ENCODE measurements around the gene SUGCT. TPM values are rescaled to one million over a fixed set of nuclear protein-coding genes. Genes with fewer than 3 reads are reported as not detected.

Gene SUGCT
- total RNA-seq, 1 donor = 6.7 TPM

DNA sequence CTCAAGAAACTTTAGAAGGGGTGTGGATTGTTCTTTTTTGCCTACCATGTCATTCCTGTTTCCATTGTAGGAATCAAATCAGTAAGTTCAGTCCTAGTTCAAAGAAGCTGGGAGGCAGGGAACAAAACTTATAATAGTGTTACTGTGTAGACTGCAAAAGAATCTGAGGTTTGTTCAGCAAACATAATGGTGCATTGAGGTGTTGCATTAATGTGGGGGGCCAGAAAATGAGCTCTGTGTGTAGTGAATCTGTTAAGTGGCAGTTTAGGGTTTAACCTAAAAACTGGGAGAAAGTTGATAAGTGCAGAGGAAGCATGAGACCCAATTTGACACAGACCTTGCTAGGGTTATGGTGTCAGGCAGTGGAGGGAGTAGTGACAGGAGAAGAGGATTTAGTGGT lies 197.7 kb downstream of the SUGCT start:
- DNase-seq (ENCODE audit: low read depth) = no peak
- no peak overlapping the region for H3K4me3 ChIP-seq (ENCODE audit: low read depth, low read length)
- TF ChIP-seq, protein P1, sequence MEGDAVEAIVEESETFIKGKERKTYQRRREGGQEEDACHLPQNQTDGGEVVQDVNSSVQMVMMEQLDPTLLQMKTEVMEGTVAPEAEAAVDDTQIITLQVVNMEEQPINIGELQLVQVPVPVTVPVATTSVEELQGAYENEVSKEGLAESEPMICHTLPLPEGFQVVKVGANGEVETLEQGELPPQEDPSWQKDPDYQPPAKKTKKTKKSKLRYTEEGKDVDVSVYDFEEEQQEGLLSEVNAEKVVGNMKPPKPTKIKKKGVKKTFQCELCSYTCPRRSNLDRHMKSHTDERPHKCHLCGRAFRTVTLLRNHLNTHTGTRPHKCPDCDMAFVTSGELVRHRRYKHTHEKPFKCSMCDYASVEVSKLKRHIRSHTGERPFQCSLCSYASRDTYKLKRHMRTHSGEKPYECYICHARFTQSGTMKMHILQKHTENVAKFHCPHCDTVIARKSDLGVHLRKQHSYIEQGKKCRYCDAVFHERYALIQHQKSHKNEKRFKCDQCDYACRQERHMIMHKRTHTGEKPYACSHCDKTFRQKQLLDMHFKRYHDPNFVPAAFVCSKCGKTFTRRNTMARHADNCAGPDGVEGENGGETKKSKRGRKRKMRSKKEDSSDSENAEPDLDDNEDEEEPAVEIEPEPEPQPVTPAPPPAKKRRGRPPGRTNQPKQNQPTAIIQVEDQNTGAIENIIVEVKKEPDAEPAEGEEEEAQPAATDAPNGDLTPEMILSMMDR (IDR thresholded peaks at IDR 0.05; ENCODE audit: insufficient read depth, low read length) = no peak

DNA sequence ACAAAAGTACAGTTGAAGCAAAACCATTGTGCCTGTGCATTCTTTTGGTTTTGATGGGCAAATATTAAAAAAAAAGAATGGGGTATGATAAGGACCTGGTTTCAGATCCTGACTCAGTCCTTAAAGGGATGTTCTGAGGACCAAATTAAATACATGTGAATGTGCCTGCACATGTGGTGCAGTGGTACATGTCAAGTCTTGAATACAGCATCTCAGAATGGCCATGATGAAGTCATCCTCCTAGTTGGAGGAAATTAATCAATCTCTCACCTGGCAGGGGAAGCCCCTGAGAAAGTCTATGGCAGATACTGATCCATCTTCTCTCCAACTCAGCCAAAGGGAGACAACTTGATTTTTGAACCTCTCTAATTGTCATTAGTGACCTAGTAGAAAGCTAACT lies 207.0 kb downstream of the SUGCT start:
- DNase-seq (ENCODE audit: low read depth) = no peak
- TF ChIP-seq, protein P1 (IDR thresholded peaks at IDR 0.05; ENCODE audit: insufficient read depth, low read length) = no peak

DNA sequence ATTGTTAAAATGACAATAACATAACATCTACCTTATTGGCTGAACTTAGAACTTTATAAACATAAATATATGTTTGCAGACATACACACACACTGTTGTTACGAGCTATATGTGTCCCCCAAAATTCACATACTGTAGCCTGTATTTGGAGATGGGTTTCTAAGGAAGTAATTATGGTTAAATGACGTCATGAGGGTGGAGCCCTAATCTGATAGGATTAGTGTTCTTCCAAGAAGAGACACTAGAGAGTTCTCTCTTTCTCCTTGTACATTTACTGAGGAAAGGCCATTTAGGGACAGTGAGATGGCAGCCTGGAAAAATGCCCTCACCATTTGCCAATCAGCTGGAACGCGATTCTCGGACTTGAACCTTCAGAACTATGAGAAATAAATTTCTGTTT lies 211.7 kb downstream of the SUGCT start:
- no peak overlapping the region for H3K4me3 ChIP-seq (ENCODE audit: low read depth, low read length)
- TF ChIP-seq, protein P1 (IDR thresholded peaks at IDR 0.05; ENCODE audit: insufficient read depth, low read length) = no peak
- DNase-seq (ENCODE audit: low read depth) = no peak

More for the DNA sequence above, 207.0 kb downstream of the SUGCT start:
- no peak overlapping the region for H3K4me3 ChIP-seq (ENCODE audit: low read depth, low read length)

DNA sequence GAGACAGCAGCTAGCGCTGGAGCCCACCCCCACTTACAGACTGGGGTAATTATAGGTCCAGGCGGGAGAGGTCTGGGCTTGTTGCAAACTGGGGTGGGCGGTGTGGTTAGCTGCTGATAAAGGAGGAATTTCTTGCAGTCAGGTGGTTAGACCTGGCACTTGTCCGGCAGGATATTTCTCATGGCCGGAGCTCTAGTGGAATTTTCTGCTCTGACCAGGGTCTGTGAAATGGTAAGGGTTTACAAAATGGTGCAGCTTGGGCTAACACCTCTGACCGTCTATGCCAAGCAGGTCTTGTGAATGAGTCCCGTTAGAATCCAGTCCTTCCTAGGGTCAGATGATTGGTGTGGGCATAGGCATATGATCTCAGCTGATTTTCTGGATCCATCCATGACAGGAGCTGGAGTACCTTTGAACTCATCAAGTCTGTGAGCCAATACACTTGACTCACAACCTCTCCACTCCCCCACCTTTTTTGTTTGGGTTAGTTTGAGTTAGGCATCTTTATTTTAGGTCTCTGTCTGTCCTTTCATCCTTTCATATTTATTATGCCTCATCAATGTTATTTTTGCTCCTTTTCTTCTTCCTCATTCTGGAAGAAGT lies 213.4 kb downstream of the SUGCT start:
- TF ChIP-seq, protein P1 (IDR thresholded peaks at IDR 0.05; ENCODE audit: insufficient read depth, low read length) = no peak
- no peak overlapping the region for H3K4me3 ChIP-seq (ENCODE audit: low read depth, low read length)
- DNase-seq (ENCODE audit: low read depth) = no peak

DNA sequence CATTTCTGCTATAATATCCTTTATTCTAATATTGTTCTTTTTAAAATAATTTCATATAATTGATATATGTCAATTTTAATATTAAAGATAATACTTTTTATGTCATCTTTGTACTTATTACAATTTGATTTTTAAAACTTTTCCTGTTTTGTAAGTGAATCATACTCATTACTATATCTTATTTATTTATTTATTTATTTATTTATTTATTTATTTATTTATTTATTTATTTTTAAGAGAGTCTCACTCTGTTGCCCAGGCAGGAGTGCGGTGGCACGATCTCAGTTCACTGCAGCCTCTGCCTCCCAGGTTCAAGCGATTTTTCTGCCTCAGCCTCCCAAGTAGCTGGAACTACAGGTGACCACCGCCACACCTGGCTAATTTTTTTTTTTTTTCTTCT lies 215.3 kb downstream of the SUGCT start:
- no peak overlapping the region for H3K4me3 ChIP-seq (ENCODE audit: low read depth, low read length)
- TF ChIP-seq, protein P1 (IDR thresholded peaks at IDR 0.05; ENCODE audit: insufficient read depth, low read length) = no peak
- DNase-seq (ENCODE audit: low read depth) = no peak

DNA sequence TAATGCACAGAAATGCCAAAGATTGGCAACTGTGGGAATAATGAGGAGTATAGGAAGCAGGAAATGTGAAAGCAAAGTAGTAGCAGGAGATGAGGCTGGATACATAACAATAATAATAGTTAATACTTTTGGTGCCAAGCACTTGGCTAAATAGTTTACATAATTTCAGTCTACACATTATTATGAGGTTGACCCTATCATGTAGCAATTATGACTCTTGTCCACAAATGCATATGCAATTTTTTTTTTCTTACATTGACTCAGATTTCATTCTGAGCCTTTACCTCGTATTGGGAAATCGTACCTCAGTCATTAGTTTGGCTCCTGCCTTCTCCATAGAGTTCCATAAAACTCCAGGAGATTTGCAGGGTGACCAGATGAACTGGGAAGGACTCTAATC lies 219.9 kb downstream of the SUGCT start:
- H3K4me3 ChIP-seq (ENCODE audit: low read depth, low read length) = no peak overlapping the region
- DNase-seq (ENCODE audit: low read depth) = no peak
- TF ChIP-seq, protein P1 (IDR thresholded peaks at IDR 0.05; ENCODE audit: insufficient read depth, low read length) = no peak

DNA sequence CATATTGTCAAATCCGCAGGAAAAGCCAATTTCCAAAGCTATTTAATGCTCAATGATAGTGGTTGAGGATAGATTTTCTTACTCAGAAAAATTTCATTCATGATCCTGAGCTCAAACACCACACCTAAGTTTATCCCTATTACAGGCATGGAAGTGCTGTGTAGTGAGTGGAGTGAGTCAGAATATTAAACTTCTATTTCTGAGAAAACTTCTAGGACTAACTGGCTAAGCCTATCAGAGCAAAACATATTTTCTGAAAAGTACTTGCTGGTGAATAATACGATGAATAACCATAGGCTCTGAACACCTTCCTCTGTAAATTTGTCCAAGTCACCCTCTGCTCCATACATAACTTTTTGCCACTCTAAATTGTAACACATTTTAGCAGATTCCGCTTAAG lies 221.5 kb downstream of the SUGCT start:
- no peak overlapping the region for H3K4me3 ChIP-seq (ENCODE audit: low read depth, low read length)
- peak; percentile 27 for DNase-seq (ENCODE audit: low read depth)
- TF ChIP-seq, protein P1 (IDR thresholded peaks at IDR 0.05; ENCODE audit: insufficient read depth, low read length) = no peak
